Neuronal stem cell (in vitro differentiated cells): ENCODE results near the gene TMX4.

Experiments used
- DNase-seq: peaks from one replicate; pipeline ENCODE4 v3.0.0-alpha.2; 2013; ENCODE audit warnings: low spot score
- H2AFZ ChIP-seq: one replicate; pipeline ENCODE4 v1.6.1; 2013; ENCODE audit warnings: mild to moderate bottlenecking, low read length, inconsistent platforms
- H2AK5ac ChIP-seq: 2 replicates; pipeline ENCODE4 v1.6.1; 2013; ENCODE audit warnings: low read depth, mild to moderate bottlenecking, inconsistent platforms, low read length, moderate library complexity, mixed read lengths
- H2BK120ac ChIP-seq: 2 replicates; pipeline ENCODE4 v1.6.1; 2013; ENCODE audit warnings: low read depth, mild to moderate bottlenecking, inconsistent platforms, low read length, moderate library complexity, mixed read lengths
- H2BK12ac ChIP-seq: one replicate; pipeline ENCODE4 v1.6.1; 2013; ENCODE audit warnings: low read length, inconsistent platforms
- H2BK15ac ChIP-seq: 2 replicates; pipeline ENCODE4 v1.6.1; 2013; ENCODE audit warnings: mild to moderate bottlenecking, low read length, inconsistent platforms, mixed read lengths
- H2BK5ac ChIP-seq: one replicate; pipeline ENCODE4 v1.6.1; 2013; ENCODE audit warnings: inconsistent platforms, mild to moderate bottlenecking, low read length, moderate library complexity
- H3K14ac ChIP-seq: one replicate; pipeline ENCODE4 v1.6.1; 2013; ENCODE audit warnings: low read length, inconsistent platforms
- H3K18ac ChIP-seq: 2 replicates; pipeline ENCODE4 v1.6.1; 2013; ENCODE audit warnings: low read length, inconsistent platforms
- H3K23ac ChIP-seq: 2 replicates; pipeline ENCODE4 v1.6.1; 2013; ENCODE audit warnings: low read depth, mild to moderate bottlenecking, mixed read lengths, low read length, inconsistent platforms; ENCODE audit not compliant: poor library complexity
- H3K27ac ChIP-seq: replicated peaks from 3 replicates; pipeline ENCODE4 v1.5.1; 2013; ENCODE audit warnings: low read length, inconsistent platforms
- H3K27me3 ChIP-seq, 3 experiments: 2 replicates each; pipeline ENCODE4 v1.6.1; 2013; ENCODE audit warnings: low read length in 3 of 3, mild to moderate bottlenecking in 2 of 3, inconsistent platforms in 1 of 3, low read depth in 1 of 3, mixed read lengths in 1 of 3, moderate library complexity in 1 of 3; ENCODE audit not compliant: control insufficient read depth in 3 of 3, insufficient read depth in 3 of 3
- H3K36me3 ChIP-seq, 2 donors: replicated peaks in 1 of 2; 2 replicates each; pipeline ENCODE4 v1.6.1; 2013; ENCODE audit warnings: low read length in 2 of 2; ENCODE audit not compliant: control insufficient read depth in 2 of 2, insufficient read depth in 2 of 2
- H3K4ac ChIP-seq: 2 replicates; pipeline ENCODE4 v1.6.1; 2013; ENCODE audit warnings: inconsistent platforms, mild to moderate bottlenecking, low read length, moderate library complexity
- H3K4me1 ChIP-seq, 2 donors: 1 replicate in 1 of 2; 2 replicates in 1 of 2; pipeline ENCODE4 v1.6.1; 2013; ENCODE audit warnings: low read length in 2 of 2, low read depth in 1 of 2; ENCODE audit not compliant: control insufficient read depth in 2 of 2, insufficient read depth in 1 of 2
- H3K4me2 ChIP-seq: one replicate; pipeline ENCODE4 v1.6.1; 2013; ENCODE audit warnings: mild to moderate bottlenecking, low read length, inconsistent platforms; ENCODE audit not compliant: insufficient read depth, poor library complexity, severe bottlenecking
- H3K4me3 ChIP-seq, 2 donors: 2 replicates each; pipeline ENCODE4 v1.5.1; 2013; ENCODE audit warnings: low read length in 2 of 2, mild to moderate bottlenecking in 2 of 2, inconsistent platforms in 1 of 2, moderate library complexity in 1 of 2
- H3K79me1 ChIP-seq: one replicate; pipeline ENCODE4 v1.6.1; 2013; ENCODE audit warnings: low read depth, mild to moderate bottlenecking, inconsistent platforms, low read length, moderate library complexity
- H3K9ac ChIP-seq: one replicate; pipeline ENCODE4 v1.6.1; 2013; ENCODE audit warnings: mild to moderate bottlenecking, low read depth, low read length, inconsistent platforms; ENCODE audit not compliant: poor library complexity
- H3K9me3 ChIP-seq, 2 donors: replicated peaks in 1 of 2; 2 replicates each; pipeline versions ENCODE3 to v1.6.1; 2013; ENCODE audit warnings: low read length in 2 of 2, mild to moderate bottlenecking in 2 of 2, inconsistent platforms in 1 of 2, low read depth in 1 of 2, mixed read lengths in 1 of 2, moderate library complexity in 1 of 2; ENCODE audit not compliant: control insufficient read depth in 2 of 2, insufficient read depth in 1 of 2
- H4K8ac ChIP-seq: one replicate; pipeline ENCODE4 v1.6.1; 2013; ENCODE audit warnings: low read depth, mild to moderate bottlenecking, inconsistent platforms, low read length, moderate library complexity
- H4K91ac ChIP-seq: one replicate; pipeline ENCODE4 v1.6.1; 2013; ENCODE audit warnings: low read length, low read depth, mild to moderate bottlenecking, inconsistent platforms; ENCODE audit not compliant: poor library complexity
- WGBS, 2 donors: extraction: QIAGEN DNeasy Blood & Tissue Kit; methylation state at CpG; one replicate each; pipeline ENCODE4 v1.1.7; 2013; ENCODE audit warnings: missing lambda C conversion rate in 2 of 2, mixed read lengths in 1 of 2; ENCODE audit not compliant: insufficient read length in 2 of 2, insufficient replicate concordance in 1 of 2; ENCODE audit errors: extremely low coverage in 2 of 2; 5-methylcytosine and 5-hydroxymethylcytosine counted together

TMX4 gene

DNA sequence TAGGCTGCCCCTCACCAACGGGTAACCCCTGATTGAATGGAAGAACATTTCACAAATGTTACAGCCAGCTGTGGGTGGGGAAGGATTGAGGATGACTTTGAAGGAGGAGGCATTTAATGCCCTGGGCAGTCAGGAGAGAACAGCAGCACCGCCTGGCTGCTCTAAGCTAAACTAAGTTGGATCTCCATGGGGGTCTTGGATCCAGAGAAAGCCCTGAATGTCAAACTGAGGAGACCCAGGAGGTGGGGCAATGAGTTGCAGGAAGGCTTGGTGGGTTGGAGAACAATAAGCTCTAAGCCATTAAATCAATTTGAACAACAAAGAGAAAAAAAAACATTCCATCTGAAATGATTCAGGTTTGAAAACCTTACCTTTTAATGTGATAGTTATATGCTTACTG lies 35.4 kb downstream of the TMX4 start:
- Histone ChIP-seq H3K4me3 (no peak overlapping the region), H3K4me2 (no peak overlapping the region), H2BK120ac (no peak overlapping the region), H2BK5ac (no peak overlapping the region), H3K18ac (no peak overlapping the region), H4K91ac (no peak overlapping the region), H3K4ac (no peak overlapping the region), H3K27me3 (no peaks in the 10 kb centered on the region), H3K23ac (no peak overlapping the region), H3K9me3 (no peaks in the 10 kb centered on the region), H2BK12ac (no peak overlapping the region), H3K14ac (no peak overlapping the region), H3K36me3 (peaks cover 6 to 45% of the 10 kb centered on the region in 2 donors), H3K27ac (no peak overlapping the region), H2BK15ac (no peak overlapping the region), H4K8ac (no peak overlapping the region), H2AFZ (no peak overlapping the region), H3K9ac (no peak overlapping the region), H3K4me1 (peaks cover 0 to 1% of the 10 kb centered on the region in 2 donors), H2AK5ac (no peak overlapping the region), H3K79me1 (no peaks in the 10 kb centered on the region)
- peak; percentile 9 for DNase-seq
- no CpG with 5 or more reads among the region's 2 CpGs for WGBS, 2 donors

DNA sequence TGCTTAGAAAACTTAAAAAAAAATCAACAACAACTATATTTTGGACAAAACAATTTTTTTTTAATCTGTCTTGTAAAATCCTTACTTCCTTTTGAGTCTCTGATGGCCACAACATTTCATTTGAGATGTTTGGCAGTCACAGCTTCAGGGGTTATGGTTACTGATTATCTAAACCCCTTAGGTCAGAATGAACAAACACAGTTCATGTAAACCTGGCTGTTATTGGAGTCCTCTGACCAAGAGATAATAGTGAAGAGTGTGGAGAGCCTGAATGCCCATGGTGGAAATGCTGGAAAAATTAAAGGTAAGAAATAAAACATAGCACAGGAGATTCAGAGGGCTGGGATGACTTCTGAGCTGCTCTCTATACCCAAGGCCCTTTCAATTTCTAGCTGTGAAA lies 38.2 kb downstream of the TMX4 start:
- H3K4me2 ChIP-seq: no peak overlapping the region
- no peaks in the 10 kb centered on the region for H3K27me3 ChIP-seq
- H3K4me1 ChIP-seq: peaks cover 0 to 1% of the 10 kb centered on the region in 2 donors
- H2BK5ac ChIP-seq: no peak overlapping the region
- H3K9ac ChIP-seq: no peak overlapping the region
- no peaks in the 10 kb centered on the region for H3K79me1 ChIP-seq
- H2BK12ac ChIP-seq: no peak overlapping the region
- peaks cover 6 to 36% of the 10 kb centered on the region in 2 donors for H3K36me3 ChIP-seq
- H2AK5ac ChIP-seq: no peak overlapping the region
- H2BK15ac ChIP-seq: no peak overlapping the region
- H4K91ac ChIP-seq: no peak overlapping the region
- no peak overlapping the region for H3K18ac ChIP-seq
- no peak for DNase-seq
- H2AFZ ChIP-seq: no peak overlapping the region
- no peak overlapping the region for H3K4me3 ChIP-seq
- H3K9me3 ChIP-seq: no peaks in the 10 kb centered on the region
- H3K4ac ChIP-seq: no peak overlapping the region
- H3K23ac ChIP-seq: no peak overlapping the region
- H4K8ac ChIP-seq: no peak overlapping the region
- H3K14ac ChIP-seq: no peak overlapping the region
- H3K27ac ChIP-seq: no peak overlapping the region
- H2BK120ac ChIP-seq: no peak overlapping the region

GRCh38 chr20:7980332-7981046 lies 39.1 kb downstream of the TMX4 start:
- Histone ChIP-seq H3K23ac (no peak overlapping the region), H2BK5ac (no peak overlapping the region), H2BK120ac (no peak overlapping the region), H2BK15ac (no peak overlapping the region), H2AFZ (no peak overlapping the region), H4K91ac (no peak overlapping the region), H3K27ac (no peak overlapping the region), H3K4me1 (peaks cover 0 to 1% of the 10 kb centered on the region in 2 donors), H3K4me2 (no peak overlapping the region), H3K36me3 (peaks cover 6 to 35% of the 10 kb centered on the region in 2 donors), H3K9me3 (no peaks in the 10 kb centered on the region), H3K4ac (no peak overlapping the region), H3K4me3 (no peak overlapping the region), H3K9ac (no peak overlapping the region), H2AK5ac (no peak overlapping the region), H3K79me1 (no peaks in the 10 kb centered on the region), H4K8ac (no peak overlapping the region), H3K18ac (no peak overlapping the region), H3K27me3 (no peaks in the 10 kb centered on the region), H2BK12ac (no peak overlapping the region), H3K14ac (peak overlapping the region; percentile 28)
- DNase-seq: peak; percentile 8
- WGBS, 2 donors: no CpG with 5 or more reads among the region's 10 CpGs

DNA sequence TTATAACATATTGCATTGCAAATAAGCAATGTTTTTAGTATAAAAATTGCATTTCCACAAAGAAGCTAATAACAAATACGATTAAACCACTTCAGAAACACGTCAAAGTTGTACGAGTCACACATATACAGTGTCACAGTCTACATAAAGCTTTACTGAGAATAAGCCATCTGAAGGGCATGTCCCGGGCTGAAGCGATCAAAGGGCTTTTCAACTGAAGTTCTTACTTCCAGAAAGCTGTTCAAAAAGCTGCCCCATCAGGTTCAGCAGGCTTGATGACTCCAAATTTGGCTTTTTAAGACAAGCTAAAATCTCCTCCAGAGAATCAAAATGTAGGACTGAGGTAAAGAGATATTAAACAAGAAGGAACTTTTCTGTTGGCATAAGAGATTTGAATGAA lies 41.9 kb downstream of the TMX4 start:
- Histone ChIP-seq H4K91ac (no peak overlapping the region), H3K4me3 (no peak overlapping the region), H2BK15ac (no peak overlapping the region), H3K36me3 (peaks cover 6 to 20% of the 10 kb centered on the region in 2 donors), H3K4me1 (no peaks in the 10 kb centered on the region), H3K14ac (no peak overlapping the region), H3K9ac (no peak overlapping the region), H3K18ac (no peak overlapping the region), H2AFZ (no peak overlapping the region), H3K23ac (no peak overlapping the region), H2BK12ac (no peak overlapping the region), H4K8ac (no peak overlapping the region), H3K4me2 (no peak overlapping the region), H3K27me3 (no peaks in the 10 kb centered on the region), H3K4ac (no peak overlapping the region), H3K27ac (no peak overlapping the region), H2BK120ac (no peak overlapping the region), H3K9me3 (no peaks in the 10 kb centered on the region), H2AK5ac (no peak overlapping the region), H2BK5ac (no peak overlapping the region), H3K79me1 (no peaks in the 10 kb centered on the region)
- WGBS, 2 donors: no CpG with 5 or more reads among the region's 5 CpGs
- DNase-seq: no peak
